B cell (primary cell): ENCODE data around the gene ALDOA.

Source experiments
- CTCF ChIP-seq: fragments of 200-600 bp; IDR thresholded peaks from one replicate; pipeline ENCODE4 v1.8.0; 2022; ENCODE audit warnings: antibody characterized with exemption, mild to moderate bottlenecking
- EZH2 ChIP-seq: IDR thresholded peaks from 2 replicates; pipeline ENCODE4 v1.6.1; 2012; ENCODE audit warnings: borderline replicate concordance, low read depth, mild to moderate bottlenecking, moderate library complexity, low read length; ENCODE audit not compliant: insufficient read depth, poor library complexity, severe bottlenecking

GRCh38 chr16:30027588-30028437 lies 37.7 kb upstream of the ALDOA start:
- TF ChIP-seq CTCF, result no peak
- no peak for TF ChIP-seq EZH2
